Fibroblast of villous mesenchyme (primary cell): ENCODE measurements around the gene SPDEF. TPM values are rescaled to one million over a fixed set of nuclear protein-coding genes. Genes with fewer than 3 reads are reported as not detected.

ENCODE experiments used
- DNase-seq: peaks from one replicate; pipeline ENCODE4 v3.0.0-alpha.2; 2010; ENCODE audit warnings: low read depth
- H3K4me3 ChIP-seq: 2 replicates; pipeline ENCODE4 v1.5.1; 2011; ENCODE audit warnings: low read depth, mild to moderate bottlenecking, low read length
- total RNA-seq: library from RNA; depleted of rRNA; stranded (reverse); fragments of >200 nt; gene quantifications from 2 replicates; pipeline ENCODE4 v1.2.3, GENCODE V29; 2012
- TF ChIP-seq, protein P1 (sequence below): IDR thresholded peaks from 2 replicates; pipeline ENCODE4 v1.5.1; 2012; ENCODE audit warnings: low read depth, mild to moderate bottlenecking, low read length; ENCODE audit not compliant: insufficient read depth

The SPDEF gene
- total RNA-seq, 1 donor, result under 0.01 TPM

DNA sequence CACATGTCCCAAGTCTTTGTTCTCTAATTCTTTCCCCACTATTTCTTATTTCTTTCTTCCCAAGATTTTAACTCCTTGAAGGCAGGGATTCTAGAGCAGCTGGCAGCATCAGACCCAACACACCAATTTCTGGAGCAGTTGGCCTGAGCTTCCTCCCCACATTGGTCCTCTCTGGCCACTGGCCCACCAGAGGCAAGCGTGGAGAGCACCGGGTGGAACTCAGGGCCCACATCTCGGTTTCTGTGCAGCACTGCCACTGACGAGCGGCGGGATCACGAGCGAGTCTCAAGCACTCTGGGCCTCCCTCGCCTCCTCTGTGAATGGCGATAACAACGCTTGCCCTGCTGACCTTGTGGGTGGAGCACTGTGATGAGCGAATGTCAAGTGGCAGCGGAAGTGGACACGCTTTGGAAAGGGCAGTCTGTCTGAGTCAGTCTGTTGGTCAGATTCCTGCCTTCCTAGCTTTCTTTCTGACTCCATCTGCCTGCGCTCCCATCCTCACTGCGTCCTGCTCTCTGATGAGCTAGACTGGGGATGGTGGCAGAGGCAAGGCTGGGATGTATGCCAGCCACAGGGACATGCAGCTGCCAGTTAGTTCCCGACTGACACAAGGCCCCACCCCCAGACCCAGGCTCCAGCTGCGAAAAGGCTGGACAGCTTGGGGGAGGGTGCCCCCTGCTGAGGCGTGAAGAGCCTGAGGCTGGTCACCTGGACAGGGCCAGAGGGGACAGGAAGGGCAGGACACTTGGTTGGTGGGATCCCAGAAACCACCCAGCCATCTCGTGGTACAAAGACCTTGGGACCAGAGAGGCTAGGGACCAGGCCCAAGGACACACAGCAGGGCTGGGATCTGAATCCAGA lies 4.5 kb upstream of the SPDEF start:
- TF ChIP-seq, protein P1, sequence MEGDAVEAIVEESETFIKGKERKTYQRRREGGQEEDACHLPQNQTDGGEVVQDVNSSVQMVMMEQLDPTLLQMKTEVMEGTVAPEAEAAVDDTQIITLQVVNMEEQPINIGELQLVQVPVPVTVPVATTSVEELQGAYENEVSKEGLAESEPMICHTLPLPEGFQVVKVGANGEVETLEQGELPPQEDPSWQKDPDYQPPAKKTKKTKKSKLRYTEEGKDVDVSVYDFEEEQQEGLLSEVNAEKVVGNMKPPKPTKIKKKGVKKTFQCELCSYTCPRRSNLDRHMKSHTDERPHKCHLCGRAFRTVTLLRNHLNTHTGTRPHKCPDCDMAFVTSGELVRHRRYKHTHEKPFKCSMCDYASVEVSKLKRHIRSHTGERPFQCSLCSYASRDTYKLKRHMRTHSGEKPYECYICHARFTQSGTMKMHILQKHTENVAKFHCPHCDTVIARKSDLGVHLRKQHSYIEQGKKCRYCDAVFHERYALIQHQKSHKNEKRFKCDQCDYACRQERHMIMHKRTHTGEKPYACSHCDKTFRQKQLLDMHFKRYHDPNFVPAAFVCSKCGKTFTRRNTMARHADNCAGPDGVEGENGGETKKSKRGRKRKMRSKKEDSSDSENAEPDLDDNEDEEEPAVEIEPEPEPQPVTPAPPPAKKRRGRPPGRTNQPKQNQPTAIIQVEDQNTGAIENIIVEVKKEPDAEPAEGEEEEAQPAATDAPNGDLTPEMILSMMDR, result no peak
- peak; percentile 51 for DNase-seq
- H3K4me3 ChIP-seq, result no peak overlapping the region

GRCh38 chr6:34559651-34560365 lies 3.7 kb upstream of the SPDEF start:
- DNase-seq, result no peak
- H3K4me3 ChIP-seq, result no peak overlapping the region
- TF ChIP-seq, protein P1, result no peak

DNA sequence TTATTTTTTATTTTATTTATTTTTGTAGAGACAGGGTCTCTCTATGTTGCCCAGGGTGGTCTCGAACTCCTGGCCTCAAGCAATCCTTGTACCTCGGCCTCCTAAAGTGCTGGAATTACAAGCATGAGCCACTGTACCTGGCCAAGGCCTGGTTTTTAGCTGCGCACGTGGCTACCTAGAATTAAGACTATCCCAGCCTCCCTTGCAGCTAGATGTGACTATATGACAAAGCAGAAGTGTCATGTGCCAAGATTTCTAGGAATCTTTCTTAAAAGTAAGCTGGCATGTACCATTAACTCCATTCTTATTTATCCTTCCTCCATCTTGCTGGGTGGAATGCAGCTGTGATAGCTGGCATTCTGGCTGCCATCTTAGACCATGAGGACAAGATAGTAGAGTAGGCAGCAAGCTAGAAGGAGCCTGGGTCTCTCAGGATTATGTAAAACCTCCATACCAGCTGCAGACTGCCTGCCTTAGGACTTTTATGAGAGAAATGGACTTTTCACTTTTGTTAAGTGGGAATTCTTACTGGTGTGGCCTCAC lies 2.1 kb upstream of the SPDEF start:
- no peak overlapping the region for H3K4me3 ChIP-seq
- TF ChIP-seq, protein P1, result no peak
- DNase-seq, result no peak

- no peak overlapping the region for H3K4me3 ChIP-seq
- TF ChIP-seq, protein P1, result no peak
- DNase-seq, result no peak
Observed at GRCh38 chr6:34557228-34557627, 1.1 kb upstream of the SPDEF start.

GRCh38 chr6:34556493-34556892 lies 364 bp upstream of the SPDEF start:
- H3K4me3 ChIP-seq, result no peak overlapping the region
- TF ChIP-seq, protein P1, result no peak

DNA sequence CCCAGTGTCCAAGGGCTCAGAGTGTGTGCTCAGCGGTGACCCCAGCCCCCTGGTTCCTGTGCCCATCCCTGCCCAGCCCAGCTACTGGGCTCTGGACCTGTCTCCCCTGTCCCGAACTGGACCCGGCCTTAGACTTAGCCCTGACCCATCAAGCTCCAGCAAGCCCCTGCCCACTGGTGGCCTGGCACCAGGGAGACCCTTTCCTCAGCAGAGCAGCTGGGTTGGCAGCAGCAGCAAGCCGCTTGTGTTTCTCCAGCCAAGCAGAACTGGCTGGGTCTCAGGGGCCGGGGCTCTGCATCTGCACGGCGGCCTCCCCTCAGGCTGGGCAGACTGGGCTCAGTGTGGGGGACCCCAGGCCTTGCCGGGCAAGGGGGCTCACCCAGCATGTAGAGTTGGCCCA lies 801 bp downstream of the SPDEF start:
- TF ChIP-seq, protein P1, result no peak
- H3K4me3 ChIP-seq, result no peak overlapping the region
- DNase-seq, result no peak

More at GRCh38 chr6:34556493-34556892, 364 bp upstream of the SPDEF start:
- no peak for DNase-seq
